H1 (cell line): ENCODE data around the gene SF3B3. TPM values are rescaled to one million over a fixed set of nuclear protein-coding genes. Genes with fewer than 3 reads are reported as not detected.

Experiments used
- CTCF ChIA-PET: fragments of 300-600 bp; sonication (Branson Sonifier 250); formaldehyde crosslinking; loops from one replicate; lab custom pipeline; 2021; ENCODE audit not compliant: partially characterized antibody; lab: Charles Lee
- POLR2A ChIA-PET: fragments of 300-600 bp; sonication (Branson Sonifier 250); formaldehyde crosslinking; loops from one replicate; lab custom pipeline; 2021; ENCODE audit warnings: inconsistent platforms; ENCODE audit not compliant: partially characterized antibody; lab: Charles Lee
- DNase-seq, 2 experiments: peaks; one replicate each; pipeline versions ENCODE4 v3.0.0 to v3.0.0-alpha.2; 2010 to 2022; ENCODE audit warnings: low spot score in 2 of 2, low read depth in 1 of 2, mixed read lengths in 1 of 2
- FAIRE-seq: peaks from 2 replicates; lab custom pipeline; 2011; peaks lifted over from hg19 to GRCh38; lab: Jason Lieb, UNC
- H2AFZ ChIP-seq: 2 replicates; pipeline ENCODE4 v1.8.1; 2012; ENCODE audit warnings: low read length, inconsistent platforms
- H2AK5ac ChIP-seq: 2 replicates; pipeline ENCODE4 v1.6.1; 2013; ENCODE audit warnings: low read depth, low read length
- H2BK120ac ChIP-seq: replicated peaks from 2 replicates; pipeline ENCODE3; 2013; ENCODE audit warnings: low read depth, low read length, inconsistent platforms
- H2BK12ac ChIP-seq: 2 replicates; pipeline ENCODE4 v1.6.1; 2013; ENCODE audit warnings: low read depth, low read length
- H2BK15ac ChIP-seq: 2 replicates; pipeline ENCODE4 v1.6.1; 2013; ENCODE audit warnings: low read length
- H2BK20ac ChIP-seq: 2 replicates; pipeline ENCODE4 v1.6.1; 2013; ENCODE audit warnings: low read length
- H2BK5ac ChIP-seq: 2 replicates; pipeline ENCODE4 v1.6.1; 2013; ENCODE audit warnings: low read depth, low read length
- H3K14ac ChIP-seq: 2 replicates; pipeline ENCODE4 v1.6.1; 2013; ENCODE audit warnings: inconsistent platforms; ENCODE audit not compliant: insufficient read length
- H3K18ac ChIP-seq: 2 replicates; pipeline ENCODE4 v1.6.1; 2013; ENCODE audit warnings: low read length; ENCODE audit errors: extremely low read depth
- H3K23ac ChIP-seq: 2 replicates; pipeline ENCODE4 v1.6.1; 2013; ENCODE audit warnings: inconsistent platforms; ENCODE audit not compliant: insufficient read length
- H3K23me2 ChIP-seq: 2 replicates; pipeline ENCODE4 v1.6.1; 2013; ENCODE audit warnings: low read depth, low read length
- H3K27ac ChIP-seq: 2 replicates; pipeline ENCODE4 v1.6.1; 2011; ENCODE audit warnings: low read depth, low read length, inconsistent platforms
- H3K27me3 ChIP-seq, 4 experiments: replicated peaks in 1 of 4; 1 replicate in 1 of 4; 2 replicates in 3 of 4; pipeline versions ENCODE4 v1.6.1 to v1.8.1; 2011 to 2013; ENCODE audit warnings: low read length in 3 of 4, mild to moderate bottlenecking in 3 of 4, inconsistent platforms in 2 of 4, mixed read lengths in 2 of 4, moderate library complexity in 1 of 4; ENCODE audit not compliant: control insufficient read depth in 3 of 4, insufficient read depth in 3 of 4; ENCODE audit errors: extremely low read depth in 1 of 4
- H3K36me3 ChIP-seq, 4 experiments: 2 replicates each; pipeline versions ENCODE4 v1.6.1 to v1.8.1; 2011 to 2013; ENCODE audit warnings: mild to moderate bottlenecking in 4 of 4, low read length in 3 of 4, moderate library complexity in 2 of 4, control low read depth in 1 of 4, inconsistent platforms in 1 of 4; ENCODE audit not compliant: insufficient read depth in 4 of 4, control insufficient read depth in 2 of 4
- H3K4ac ChIP-seq: replicated peaks from 2 replicates; pipeline ENCODE3; 2013; ENCODE audit warnings: low read length, low read depth, mixed read lengths, inconsistent platforms; ENCODE audit not compliant: insufficient read length
- H3K4me1 ChIP-seq, 4 experiments: replicated peaks in 1 of 4; 1 replicate in 1 of 4; 2 replicates in 3 of 4; pipeline versions ENCODE4 v1.6.1 to v1.8.1; 2011 to 2013; ENCODE audit warnings: low read length in 3 of 4, inconsistent platforms in 2 of 4, mixed read lengths in 1 of 4; ENCODE audit not compliant: insufficient read depth in 4 of 4, control insufficient read depth in 3 of 4
- H3K4me2 ChIP-seq, 2 experiments: 2 replicates each; pipeline versions ENCODE4 v1.6.1 to v1.8.1; 2011 to 2013; ENCODE audit warnings: low read depth in 2 of 2, low read length in 2 of 2, control low read depth in 1 of 2, inconsistent platforms in 1 of 2, mild to moderate bottlenecking in 1 of 2; ENCODE audit not compliant: insufficient read depth in 1 of 2
- H3K4me3 ChIP-seq, 4 experiments: fragments of 200-600, 300-600 bp in 1 of 4; sonication (generic), shearing (Covaris generic), sonication (Bioruptor Twin) in 1 of 4; 2 replicates each; pipeline versions ENCODE4 v1.5.1 to v1.8.1; 2011 to 2016; ENCODE audit warnings: low read length in 4 of 4, low read depth in 3 of 4, control low read depth in 2 of 4, inconsistent platforms in 2 of 4, mild to moderate bottlenecking in 2 of 4, mixed read lengths in 1 of 4, moderate library complexity in 1 of 4; ENCODE audit not compliant: insufficient read depth in 2 of 4; ENCODE audit errors: extremely low read depth in 1 of 4
- H3K56ac ChIP-seq: replicated peaks from 2 replicates; pipeline ENCODE3; 2013; ENCODE audit warnings: low read depth, mild to moderate bottlenecking, mixed read lengths, low read length, inconsistent platforms; ENCODE audit not compliant: insufficient read length
- H3K79me1 ChIP-seq: 2 replicates; pipeline ENCODE4 v1.6.1; 2013; ENCODE audit warnings: low read depth, low read length, control low read depth
- H3K79me2 ChIP-seq, 2 experiments: 2 replicates each; pipeline versions ENCODE4 v1.6.1 to v1.8.1; 2012 to 2013; ENCODE audit warnings: low read length in 2 of 2, mild to moderate bottlenecking in 2 of 2, inconsistent platforms in 1 of 2; ENCODE audit not compliant: insufficient read depth in 2 of 2, control insufficient read depth in 1 of 2
- H3K9ac ChIP-seq, 4 experiments: replicated peaks in 1 of 4; 1 replicate in 1 of 4; 2 replicates in 3 of 4; pipeline versions ENCODE4 v1.6.1 to v1.8.1; 2011 to 2013; ENCODE audit warnings: low read depth in 3 of 4, low read length in 3 of 4, control low read depth in 2 of 4, mild to moderate bottlenecking in 2 of 4, moderate library complexity in 2 of 4, inconsistent platforms in 1 of 4; ENCODE audit errors: extremely low read depth in 1 of 4
- H3K9me3 ChIP-seq, 2 experiments: 2 replicates each; pipeline versions ENCODE4 v1.6.1 to v1.8.1; 2012 to 2013; ENCODE audit warnings: mild to moderate bottlenecking in 2 of 2, moderate library complexity in 2 of 2, control low read depth in 1 of 2, inconsistent platforms in 1 of 2, low read depth in 1 of 2, low read length in 1 of 2, mixed read lengths in 1 of 2; ENCODE audit not compliant: insufficient read depth in 2 of 2
- H4K20me1 ChIP-seq, 2 experiments: replicated peaks in 1 of 2; 2 replicates each; pipeline versions ENCODE3 to v1.8.1; 2011 to 2013; ENCODE audit warnings: inconsistent platforms in 2 of 2, low read length in 2 of 2, mild to moderate bottlenecking in 1 of 2; ENCODE audit not compliant: insufficient read depth in 2 of 2, control insufficient read depth in 1 of 2
- H4K5ac ChIP-seq: 2 replicates; pipeline ENCODE4 v1.6.1; 2013; ENCODE audit warnings: low read length, low read depth, mixed read lengths, inconsistent platforms; ENCODE audit not compliant: insufficient read length
- H4K8ac ChIP-seq: 2 replicates; pipeline ENCODE4 v1.8.0; 2013; ENCODE audit warnings: mild to moderate bottlenecking, moderate library complexity, low read length, inconsistent platforms; ENCODE audit not compliant: insufficient read depth; ENCODE audit errors: extremely low read depth
- H4K91ac ChIP-seq: replicated peaks from 2 replicates; pipeline ENCODE3; 2013; ENCODE audit warnings: low read length, mixed read lengths, inconsistent platforms; ENCODE audit not compliant: insufficient read length
- FOSL1 ChIP-seq: IDR thresholded peaks from 2 replicates; pipeline ENCODE4 v1.6.1; 2011; ENCODE audit warnings: mild to moderate bottlenecking, low read depth, low read length, moderate library complexity; ENCODE audit not compliant: insufficient read depth
- HDAC2 ChIP-seq, 2 experiments: fragments of 300-600 bp in 1 of 2; sonication (generic) in 1 of 2; IDR thresholded peaks; 2 replicates each; pipeline ENCODE4 v1.6.1; 2011 to 2012; ENCODE audit warnings: low read depth in 2 of 2, low read length in 2 of 2, mild to moderate bottlenecking in 2 of 2, moderate library complexity in 2 of 2, borderline replicate concordance in 1 of 2, inconsistent platforms in 1 of 2
- POLR2AphosphoS5 ChIP-seq: IDR thresholded peaks from 2 replicates; pipeline ENCODE4 v1.6.1; 2011; ENCODE audit warnings: low read depth, low read length
- RXRA ChIP-seq: IDR thresholded peaks from 2 replicates; pipeline ENCODE4 v1.6.1; 2011; ENCODE audit warnings: low read depth, mild to moderate bottlenecking, low read length, moderate library complexity; ENCODE audit not compliant: insufficient read depth
- SIX5 ChIP-seq: IDR thresholded peaks from 2 replicates; pipeline ENCODE4 v1.6.1; 2011; ENCODE audit warnings: mild to moderate bottlenecking, low read depth, low read length
- WGBS, 2 experiments: shearing (Covaris generic) in 1 of 2; methylation state at CpG; one replicate each; pipeline versions ENCODE4 v1.1.6 to v1.1.7; 2013 to 2015; ENCODE audit warnings: low lambda C conversion rate in 2 of 2, mixed read lengths in 2 of 2, inconsistent platforms in 1 of 2, low coverage in 1 of 2, missing lambda C conversion rate in 1 of 2; ENCODE audit not compliant: insufficient replicate concordance in 2 of 2, insufficient coverage in 1 of 2, insufficient read length in 1 of 2; ENCODE audit errors: extremely low coverage in 1 of 2, missing lambda C conversion rate in 1 of 2; 5-methylcytosine and 5-hydroxymethylcytosine counted together
- polyA plus RNA-seq, 7 experiments: library from polyadenylated mRNA; depleted of rRNA in 3 of 7; stranded (reverse) in 5 of 7; unstranded in 2 of 7; fragments of >200 nt in 5 of 7; fragments of 200-250 nt in 2 of 7; gene quantifications; 1 replicate in 5 of 7; 2 replicates in 1 of 7; 4 replicates in 1 of 7; pipeline versions ENCODE4 v1.2.1 to v1.2.3, GENCODE V29; 2011 to 2013; ENCODE audit warnings: missing spikeins in 2 of 7, mixed read lengths in 2 of 7
- total RNA-seq: library from RNA; stranded (reverse); fragmentation: NEBNext Ultra II Directional; extraction: Animal tissue kit (Norgen Biotek cat#: 25700); gene quantifications from 2 replicates; pipeline ENCODE4 v1.2.1, GENCODE V29; 2021
- TF ChIP-seq, protein P1 (sequence below): IDR thresholded peaks from 2 replicates; pipeline ENCODE4 v1.6.1; 2012; ENCODE audit warnings: inconsistent platforms
- TF ChIP-seq, protein P2 (sequence below), 3 experiments: IDR thresholded peaks; 1 replicate in 2 of 3; 2 replicates in 1 of 3; pipeline versions ENCODE4 v1.5.1 to v1.6.1; 2011; ENCODE audit warnings: low read length in 3 of 3, mild to moderate bottlenecking in 3 of 3, inconsistent platforms in 2 of 3, low read depth in 1 of 3, moderate library complexity in 1 of 3; ENCODE audit not compliant: insufficient read depth in 1 of 3; ENCODE audit errors: control extremely low read depth in 1 of 3
- TF ChIP-seq, protein P3 (sequence below): IDR thresholded peaks from 2 replicates; pipeline ENCODE4 v1.6.1; 2012; ENCODE audit warnings: low read length, inconsistent platforms

SF3B3 gene
- total and polyA plus RNA-seq, 2 of the 8 experiments (the other 6 are each of a cell fraction or from before 2014, with no cell fraction given) = 241 to 521 TPM

DNA sequence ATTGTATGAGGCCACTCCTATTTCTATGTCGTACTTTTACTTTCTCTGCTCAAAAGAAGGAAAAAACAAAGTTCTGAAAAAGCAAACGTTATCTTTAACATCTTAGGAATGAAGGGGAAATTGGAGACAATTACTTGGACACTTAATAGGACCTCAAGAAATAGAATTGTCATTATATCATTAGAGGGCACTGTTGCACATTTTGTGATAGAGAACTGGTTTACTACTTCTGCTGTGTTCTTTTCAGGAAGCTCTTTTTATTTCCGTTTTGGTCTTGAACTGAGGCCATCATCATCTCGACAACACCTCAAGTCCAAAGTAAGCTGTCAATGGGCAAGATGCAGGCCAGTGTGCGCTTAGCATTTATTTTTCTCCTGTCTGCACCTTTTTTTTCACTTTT lies 14.9 kb upstream of the SF3B3 start:
- FAIRE-seq (no peak), DNase-seq (no peak)
- Histone ChIP-seq H2AFZ (no peak overlapping the region), H2BK20ac (no peak overlapping the region), H3K4ac (no peak overlapping the region), H4K20me1 (peaks cover 0 to 2% of the 10 kb centered on the region in 2 experiments), H2BK5ac (no peak overlapping the region), H3K56ac (no peak overlapping the region), H3K79me2 (no peaks in the 10 kb centered on the region), H3K4me3 (no peak overlapping the region), H2BK12ac (no peak overlapping the region), H3K9ac (no peak overlapping the region), H3K4me2 (no peak overlapping the region), H4K8ac (no peak overlapping the region), H4K91ac (no peak overlapping the region), H3K14ac (no peak overlapping the region), H3K36me3 (peaks cover 10 to 46% (median 25%) of the 10 kb centered on the region in 4 experiments; a peak in 7 of 8 replicates), H3K9me3 (no peaks in the 10 kb centered on the region), H3K18ac (no peak overlapping the region), H4K5ac (no peak overlapping the region), H3K4me1 (no peaks in the 10 kb centered on the region), H3K23ac (no peak overlapping the region), H2AK5ac (no peak overlapping the region), H3K27ac (no peak overlapping the region), H3K27me3 (no peaks in the 10 kb centered on the region), H3K23me2 (no peaks in the 10 kb centered on the region), H2BK15ac (no peak overlapping the region), H3K79me1 (no peaks in the 10 kb centered on the region), H2BK120ac (no peak overlapping the region)
- ChIA-PET POLR2A (interaction anchor here (1.2 to 1.6 kb wide), 2 partner anchors 12 to 25 kb away, joined by 3 to 4 read pairs; no protein-coding TSS in a partner anchor), CTCF (interaction anchor here (1.1 to 2.4 kb wide), 2 partner anchors 12 to 46 kb away, joined by 3 to 8 read pairs; no protein-coding TSS in a partner anchor)
- 88% methylated on average over 5 of the region's 5 CpGs; no CpG with 5 or more reads in 1 of the 2 experiments for WGBS, 2 experiments
- TF ChIP-seq, protein P1, sequence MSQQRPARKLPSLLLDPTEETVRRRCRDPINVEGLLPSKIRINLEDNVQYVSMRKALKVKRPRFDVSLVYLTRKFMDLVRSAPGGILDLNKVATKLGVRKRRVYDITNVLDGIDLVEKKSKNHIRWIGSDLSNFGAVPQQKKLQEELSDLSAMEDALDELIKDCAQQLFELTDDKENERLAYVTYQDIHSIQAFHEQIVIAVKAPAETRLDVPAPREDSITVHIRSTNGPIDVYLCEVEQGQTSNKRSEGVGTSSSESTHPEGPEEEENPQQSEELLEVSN = no peak
- TF ChIP-seq RXRA = no peak
- TF ChIP-seq, protein P2, sequence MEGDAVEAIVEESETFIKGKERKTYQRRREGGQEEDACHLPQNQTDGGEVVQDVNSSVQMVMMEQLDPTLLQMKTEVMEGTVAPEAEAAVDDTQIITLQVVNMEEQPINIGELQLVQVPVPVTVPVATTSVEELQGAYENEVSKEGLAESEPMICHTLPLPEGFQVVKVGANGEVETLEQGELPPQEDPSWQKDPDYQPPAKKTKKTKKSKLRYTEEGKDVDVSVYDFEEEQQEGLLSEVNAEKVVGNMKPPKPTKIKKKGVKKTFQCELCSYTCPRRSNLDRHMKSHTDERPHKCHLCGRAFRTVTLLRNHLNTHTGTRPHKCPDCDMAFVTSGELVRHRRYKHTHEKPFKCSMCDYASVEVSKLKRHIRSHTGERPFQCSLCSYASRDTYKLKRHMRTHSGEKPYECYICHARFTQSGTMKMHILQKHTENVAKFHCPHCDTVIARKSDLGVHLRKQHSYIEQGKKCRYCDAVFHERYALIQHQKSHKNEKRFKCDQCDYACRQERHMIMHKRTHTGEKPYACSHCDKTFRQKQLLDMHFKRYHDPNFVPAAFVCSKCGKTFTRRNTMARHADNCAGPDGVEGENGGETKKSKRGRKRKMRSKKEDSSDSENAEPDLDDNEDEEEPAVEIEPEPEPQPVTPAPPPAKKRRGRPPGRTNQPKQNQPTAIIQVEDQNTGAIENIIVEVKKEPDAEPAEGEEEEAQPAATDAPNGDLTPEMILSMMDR (IDR thresholded peaks at IDR 0.05; ENCODE audit: control extremely low read depth in 1 of 3, insufficient read depth in 1 of 3, low read depth in 1 of 3, low read length in 3 of 3) = no peak
- TF ChIP-seq HDAC2 (IDR thresholded peaks at IDR 0.05; ENCODE audit: borderline replicate concordance in 1 of 2, low read depth in 2 of 2, low read length in 2 of 2) = no peak
- no peak for TF ChIP-seq FOSL1
- TF ChIP-seq POLR2AphosphoS5 = no peak
- no peak for TF ChIP-seq SIX5
- TF ChIP-seq, protein P3, sequence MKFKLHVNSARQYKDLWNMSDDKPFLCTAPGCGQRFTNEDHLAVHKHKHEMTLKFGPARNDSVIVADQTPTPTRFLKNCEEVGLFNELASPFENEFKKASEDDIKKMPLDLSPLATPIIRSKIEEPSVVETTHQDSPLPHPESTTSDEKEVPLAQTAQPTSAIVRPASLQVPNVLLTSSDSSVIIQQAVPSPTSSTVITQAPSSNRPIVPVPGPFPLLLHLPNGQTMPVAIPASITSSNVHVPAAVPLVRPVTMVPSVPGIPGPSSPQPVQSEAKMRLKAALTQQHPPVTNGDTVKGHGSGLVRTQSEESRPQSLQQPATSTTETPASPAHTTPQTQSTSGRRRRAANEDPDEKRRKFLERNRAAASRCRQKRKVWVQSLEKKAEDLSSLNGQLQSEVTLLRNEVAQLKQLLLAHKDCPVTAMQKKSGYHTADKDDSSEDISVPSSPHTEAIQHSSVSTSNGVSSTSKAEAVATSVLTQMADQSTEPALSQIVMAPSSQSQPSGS = no peak
